ENCODE data around the gene LRRC17.
"Not testable (repeated sequence)": the region's sequence is repeated elsewhere in the genome, so short reads cannot be mapped to it uniquely, and the experiment has no call there.

LRRC17 gene

DNA sequence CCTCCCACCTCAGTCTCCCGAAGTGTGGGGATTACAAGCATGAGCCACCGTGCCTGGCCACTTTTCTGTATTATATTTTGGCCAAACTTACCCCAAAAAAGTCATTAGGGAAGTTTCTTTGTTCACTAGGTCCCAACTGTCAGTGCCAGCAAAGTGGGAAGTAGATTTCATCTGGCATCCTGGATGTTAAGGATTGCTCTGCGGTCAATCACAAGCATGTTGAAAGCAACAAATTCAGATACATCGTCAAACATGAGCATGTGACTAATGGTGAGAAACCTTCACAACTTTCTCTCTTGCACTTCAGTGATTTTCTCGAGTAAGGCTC, 14.3 kb upstream of the LRRC17 start:
- no peak overlapping the region for H3K4me3 ChIP-seq (ENCODE audit: insufficient read length, low read depth)
- H3K9me3 ChIP-seq (ENCODE audit: insufficient read depth, low read length) = no peaks in the 10 kb centered on the region
- no peak overlapping the region for H3K9ac ChIP-seq (ENCODE audit: insufficient read length, low read depth)
- no peak for DNase-seq (ENCODE audit: low read depth, low spot score)
- TF ChIP-seq ZNF274 (IDR thresholded peaks at IDR 0.05; ENCODE audit: low read depth, low read length) = no peak
- TF ChIP-seq SUZ12 (IDR thresholded peaks at IDR 0.05; ENCODE audit: extremely low read depth, insufficient read depth, insufficient read length) = no peak
- TF ChIP-seq YY1 (IDR thresholded peaks at IDR 0.05; ENCODE audit: insufficient read depth, insufficient read length) = no peak
- H3K27me3 ChIP-seq (ENCODE audit: insufficient read depth, insufficient read length) = no peaks in the 10 kb centered on the region
- no peaks in the 10 kb centered on the region for H3K36me3 ChIP-seq (ENCODE audit: insufficient read depth, insufficient read length, low read length)
- H3K4me1 ChIP-seq (ENCODE audit: insufficient read depth, insufficient read length) = no peaks in the 10 kb centered on the region

- H3K4me1 ChIP-seq (ENCODE audit: insufficient read depth, insufficient read length); H3K4me3 ChIP-seq (ENCODE audit: insufficient read length, low read depth); H3K9ac ChIP-seq (ENCODE audit: insufficient read length, low read depth); DNase-seq (ENCODE audit: low read depth, low spot score); H3K36me3 ChIP-seq (ENCODE audit: insufficient read depth, insufficient read length, low read length); H3K9me3 ChIP-seq (ENCODE audit: insufficient read depth, low read length); H3K27me3 ChIP-seq (ENCODE audit: insufficient read depth, insufficient read length): not testable (repeated sequence)
Observed at GRCh38 chr7:102902052-102902451, 10.7 kb upstream of the LRRC17 start.

GRCh38 chr7:102903576-102903975, 9.2 kb upstream of the LRRC17 start:
- not testable (repeated sequence) for H3K36me3 ChIP-seq (ENCODE audit: insufficient read depth, insufficient read length, low read length); H3K4me1 ChIP-seq (ENCODE audit: insufficient read depth, insufficient read length); H3K9me3 ChIP-seq (ENCODE audit: insufficient read depth, low read length); H3K9ac ChIP-seq (ENCODE audit: insufficient read length, low read depth); H3K27me3 ChIP-seq (ENCODE audit: insufficient read depth, insufficient read length); DNase-seq (ENCODE audit: low read depth, low spot score); H3K4me3 ChIP-seq (ENCODE audit: insufficient read length, low read depth)

GRCh38 chr7:102908676-102909075, 4.1 kb upstream of the LRRC17 start:
- no peaks in the 10 kb centered on the region for H3K9me3 ChIP-seq (ENCODE audit: insufficient read depth, low read length)
- H3K4me1 ChIP-seq (ENCODE audit: insufficient read depth, insufficient read length) = no peaks in the 10 kb centered on the region
- H3K27me3 ChIP-seq (ENCODE audit: insufficient read depth, insufficient read length) = no peaks in the 10 kb centered on the region
- no peaks in the 10 kb centered on the region for H3K36me3 ChIP-seq (ENCODE audit: insufficient read depth, insufficient read length, low read length)
- H3K4me3 ChIP-seq (ENCODE audit: insufficient read length, low read depth) = no peak overlapping the region
- TF ChIP-seq YY1 (IDR thresholded peaks at IDR 0.05; ENCODE audit: insufficient read depth, insufficient read length) (no peak), ZNF274 (IDR thresholded peaks at IDR 0.05; ENCODE audit: low read depth, low read length) (no peak), SUZ12 (IDR thresholded peaks at IDR 0.05; ENCODE audit: extremely low read depth, insufficient read depth, insufficient read length) (no peak)
- H3K9ac ChIP-seq (ENCODE audit: insufficient read length, low read depth) = no peak overlapping the region
- DNase-seq (ENCODE audit: low read depth, low spot score) = no peak

GRCh38 chr7:102913826-102914225, 1.0 kb downstream of the LRRC17 start:
- H3K9ac ChIP-seq (ENCODE audit: insufficient read length, low read depth) = no peak overlapping the region
- no peak for TF ChIP-seq ZNF274 (IDR thresholded peaks at IDR 0.05; ENCODE audit: low read depth, low read length)
- no peak for DNase-seq (ENCODE audit: low read depth, low spot score)
- no peaks in the 10 kb centered on the region for H3K27me3 ChIP-seq (ENCODE audit: insufficient read depth, insufficient read length)
- H3K36me3 ChIP-seq (ENCODE audit: insufficient read depth, insufficient read length, low read length) = no peaks in the 10 kb centered on the region
- no peak overlapping the region for H3K4me3 ChIP-seq (ENCODE audit: insufficient read length, low read depth)
- H3K9me3 ChIP-seq (ENCODE audit: insufficient read depth, low read length) = no peaks in the 10 kb centered on the region
- H3K4me1 ChIP-seq (ENCODE audit: insufficient read depth, insufficient read length) = no peaks in the 10 kb centered on the region

GRCh38 chr7:102914585-102914984, 1.8 kb downstream of the LRRC17 start:
- Histone ChIP-seq H3K9ac (ENCODE audit: insufficient read length, low read depth) (no peak overlapping the region), H3K4me3 (ENCODE audit: insufficient read length, low read depth) (no peak overlapping the region), H3K9me3 (ENCODE audit: insufficient read depth, low read length) (no peaks in the 10 kb centered on the region), H3K27me3 (ENCODE audit: insufficient read depth, insufficient read length) (no peaks in the 10 kb centered on the region), H3K36me3 (ENCODE audit: insufficient read depth, insufficient read length, low read length) (no peaks in the 10 kb centered on the region), H3K4me1 (ENCODE audit: insufficient read depth, insufficient read length) (no peaks in the 10 kb centered on the region)
- no peak for DNase-seq (ENCODE audit: low read depth, low spot score)
- TF ChIP-seq ZNF274 (IDR thresholded peaks at IDR 0.05; ENCODE audit: low read depth, low read length) (no peak), SUZ12 (IDR thresholded peaks at IDR 0.05; ENCODE audit: extremely low read depth, insufficient read depth, insufficient read length) (no peak), YY1 (IDR thresholded peaks at IDR 0.05; ENCODE audit: insufficient read depth, insufficient read length) (no peak)

- no peak overlapping the region for H3K9ac ChIP-seq (ENCODE audit: insufficient read length, low read depth)
- no peaks in the 10 kb centered on the region for H3K4me1 ChIP-seq (ENCODE audit: insufficient read depth, insufficient read length)
- no peak for DNase-seq (ENCODE audit: low read depth, low spot score)
- H3K4me3 ChIP-seq (ENCODE audit: insufficient read length, low read depth) = no peak overlapping the region
- no peaks in the 10 kb centered on the region for H3K36me3 ChIP-seq (ENCODE audit: insufficient read depth, insufficient read length, low read length)
- TF ChIP-seq YY1 (IDR thresholded peaks at IDR 0.05; ENCODE audit: insufficient read depth, insufficient read length) = no peak
- no peaks in the 10 kb centered on the region for H3K9me3 ChIP-seq (ENCODE audit: insufficient read depth, low read length)
- H3K27me3 ChIP-seq (ENCODE audit: insufficient read depth, insufficient read length) = no peaks in the 10 kb centered on the region
Observed at GRCh38 chr7:102916426-102916825, 3.6 kb downstream of the LRRC17 start.

GRCh38 chr7:102916881-102917280, 4.1 kb downstream of the LRRC17 start:
- Histone ChIP-seq H3K9me3 (ENCODE audit: insufficient read depth, low read length) (no peaks in the 10 kb centered on the region), H3K36me3 (ENCODE audit: insufficient read depth, insufficient read length, low read length) (no peaks in the 10 kb centered on the region), H3K27me3 (ENCODE audit: insufficient read depth, insufficient read length) (no peaks in the 10 kb centered on the region), H3K4me1 (ENCODE audit: insufficient read depth, insufficient read length) (no peaks in the 10 kb centered on the region), H3K4me3 (ENCODE audit: insufficient read length, low read depth) (no peak overlapping the region), H3K9ac (ENCODE audit: insufficient read length, low read depth) (no peak overlapping the region)
- no peak for DNase-seq (ENCODE audit: low read depth, low spot score)
- TF ChIP-seq YY1 (IDR thresholded peaks at IDR 0.05; ENCODE audit: insufficient read depth, insufficient read length) = no peak
- no peak for TF ChIP-seq ZNF274 (IDR thresholded peaks at IDR 0.05; ENCODE audit: low read depth, low read length)
- TF ChIP-seq SUZ12 (IDR thresholded peaks at IDR 0.05; ENCODE audit: extremely low read depth, insufficient read depth, insufficient read length) = no peak

All from NT2/D1 (cell line).